Posterior vena cava (tissue), 2 donors: Measurements from ENCODE around the gene ZSCAN16. TPM values are rescaled to one million over a fixed set of nuclear protein-coding genes. Genes with fewer than 3 reads are reported as not detected.
"Not testable (repeated sequence)": the region's sequence is repeated elsewhere in the genome, so short reads cannot be mapped to it uniquely, and the experiment has no call there.

Source experiments
- DNase-seq: peaks from one replicate; pipeline ENCODE4 v3.0.0-alpha.2; 2020; ENCODE audit warnings: low spot score
- intact Hi-C, 2 donors: fragments of 100-400 bp; cut with DNase I; formaldehyde crosslinking; loops; one replicate each; pipeline versions ENCODE4 v1.14.1 to v1.14.2; 2022 to 2023
- total RNA-seq, 2 donors: library from RNA; stranded (reverse); fragmentation: NEBNext Ultra II Directional; extraction: Animal tissue kit (Norgen Biotek cat#: 25700); gene quantifications; one replicate each; pipeline ENCODE4 v1.2.1, GENCODE V29; 2021
- donor health status: DM: yes; HTN: yes; CAD: no.
- donor health status: DM: yes; HTN: yes; CAD: no.

The ZSCAN16 gene
- total RNA-seq, 2 donors from 2014 or later: 4.8 to 5.3 TPM

DNA sequence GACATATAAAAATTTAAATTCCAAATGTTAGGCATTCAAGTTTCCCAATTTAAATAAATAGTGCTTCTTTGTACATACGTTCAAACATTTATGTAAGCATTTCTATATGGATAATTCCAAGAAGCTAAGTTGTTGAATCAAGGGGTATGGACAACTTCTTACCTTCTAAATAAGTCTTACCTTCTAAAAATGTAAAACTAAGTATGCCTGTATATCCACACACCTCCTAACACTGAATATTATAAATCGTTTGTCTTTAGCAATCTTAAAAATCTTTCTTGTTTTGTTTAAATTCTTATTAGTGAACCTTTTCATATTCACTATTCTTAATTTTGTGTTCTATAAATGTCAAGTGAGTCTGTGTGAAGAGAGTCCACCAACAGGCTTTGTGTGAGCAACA is 2.5 kb upstream of the ZSCAN16 start:
- intact Hi-C loops: no loop called here
- no peak for DNase-seq

DNA sequence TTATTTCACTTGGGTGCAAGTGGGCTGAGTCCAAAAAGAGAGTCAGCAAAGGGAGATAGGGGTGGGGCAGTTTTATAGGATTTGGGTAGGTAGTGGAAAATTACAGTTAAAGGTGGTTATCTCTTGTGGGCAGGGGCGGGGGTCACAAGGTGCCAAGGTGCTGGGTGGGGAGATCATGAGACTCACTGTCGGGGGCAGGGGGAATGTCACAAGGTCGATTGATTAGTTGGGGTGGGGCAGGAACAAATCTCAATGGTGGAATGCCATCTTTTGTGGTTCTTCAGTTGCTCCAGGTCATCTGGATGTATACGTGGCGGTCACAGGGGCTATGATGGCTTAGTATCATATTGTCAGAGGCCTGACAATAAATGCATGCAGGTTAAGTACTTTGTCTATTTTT is 2.1 kb upstream of the ZSCAN16 start:
- DNase-seq, intact Hi-C loops: not testable (repeated sequence)

DNA sequence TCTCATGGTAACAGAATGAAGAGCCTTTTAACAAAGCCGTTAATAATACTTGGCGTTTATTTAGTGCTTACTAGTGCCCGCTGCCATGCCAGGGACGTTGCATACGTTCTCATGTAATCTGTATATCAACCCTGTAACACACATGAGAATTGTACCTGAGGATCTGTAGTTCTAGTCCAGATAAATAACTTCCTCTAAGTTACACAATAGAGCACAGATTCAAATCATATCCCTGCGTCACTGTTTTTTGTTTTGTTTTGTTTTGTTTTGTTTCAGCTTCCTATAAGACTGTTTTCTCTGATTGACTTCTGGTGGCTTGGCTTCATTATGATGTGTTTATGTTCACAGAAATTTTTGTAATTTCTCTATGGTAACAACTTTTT is 553 bp downstream of the ZSCAN16 start:
- DNase-seq: no peak
- intact Hi-C loops: no loop called here

DNA sequence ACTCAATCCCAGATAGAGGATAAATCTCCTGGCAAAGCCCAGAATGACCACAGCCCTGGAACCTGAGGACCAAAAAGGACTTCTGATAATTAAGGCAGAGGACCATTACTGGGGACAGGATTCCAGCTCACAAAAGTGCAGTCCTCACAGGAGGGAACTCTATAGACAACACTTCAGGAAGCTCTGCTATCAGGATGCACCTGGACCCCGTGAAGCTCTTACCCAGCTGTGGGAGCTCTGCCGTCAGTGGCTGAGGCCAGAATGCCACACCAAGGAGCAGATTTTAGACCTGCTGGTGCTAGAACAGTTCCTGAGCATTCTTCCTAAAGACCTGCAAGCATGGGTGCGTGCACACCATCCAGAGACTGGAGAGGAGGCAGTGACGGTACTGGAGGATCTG is 992 bp downstream of the ZSCAN16 start:
- intact Hi-C loops: no loop called here
- DNase-seq: no peak

DNA sequence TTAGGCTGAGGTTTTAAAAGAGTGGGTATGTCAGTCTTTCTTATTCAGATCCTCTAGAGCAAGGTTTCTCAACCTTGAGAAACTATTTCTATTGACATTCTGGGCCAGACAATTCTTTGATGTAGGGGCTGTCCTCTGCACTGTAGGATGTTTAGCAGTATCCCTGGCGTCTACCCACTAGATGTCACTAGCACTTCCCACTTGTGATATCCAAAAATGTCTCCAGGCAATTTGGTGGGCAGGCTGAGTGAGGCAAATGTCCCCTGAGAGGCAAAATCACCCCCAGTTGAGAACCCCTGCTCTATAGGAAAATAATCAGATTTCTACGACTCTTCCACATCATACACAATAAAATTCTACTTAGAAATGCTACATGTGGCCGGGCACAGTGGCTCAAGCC is 9.6 kb downstream of the ZSCAN16 start:
- DNase-seq: no peak
- intact Hi-C loops: loop anchor here (10.0 kb wide), 2 partner anchors 49 to 221 kb away; partner anchors contain the start of gene ZNF165 (in 1 of the 2)

DNA sequence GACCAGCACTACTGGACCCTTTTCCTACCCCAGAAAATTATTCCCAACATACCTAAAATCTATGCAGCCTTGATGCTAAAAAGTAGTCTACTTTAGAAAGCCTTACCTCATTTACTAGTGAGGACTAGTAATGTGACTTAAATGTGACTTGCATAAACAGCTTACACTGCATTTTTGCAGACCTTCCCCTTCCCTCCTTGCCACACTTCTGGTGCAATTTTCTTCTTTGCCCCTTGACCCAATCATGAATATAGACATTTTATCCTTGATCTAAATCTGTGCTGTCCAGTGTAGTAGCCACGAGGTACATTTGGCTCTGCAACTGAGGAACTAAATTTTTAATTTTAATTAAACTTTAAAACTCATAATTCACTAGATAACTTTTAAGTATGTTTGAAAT is 10.3 kb downstream of the ZSCAN16 start:
- intact Hi-C loops: loop anchor here (5.0 to 10.0 kb wide), 3 partner anchors 50 to 220 kb away; partner anchors contain the start of genes ZNF165 (in 1 of the 2) and ZSCAN9 (in 1 of the 2)
- no peak for DNase-seq

DNA sequence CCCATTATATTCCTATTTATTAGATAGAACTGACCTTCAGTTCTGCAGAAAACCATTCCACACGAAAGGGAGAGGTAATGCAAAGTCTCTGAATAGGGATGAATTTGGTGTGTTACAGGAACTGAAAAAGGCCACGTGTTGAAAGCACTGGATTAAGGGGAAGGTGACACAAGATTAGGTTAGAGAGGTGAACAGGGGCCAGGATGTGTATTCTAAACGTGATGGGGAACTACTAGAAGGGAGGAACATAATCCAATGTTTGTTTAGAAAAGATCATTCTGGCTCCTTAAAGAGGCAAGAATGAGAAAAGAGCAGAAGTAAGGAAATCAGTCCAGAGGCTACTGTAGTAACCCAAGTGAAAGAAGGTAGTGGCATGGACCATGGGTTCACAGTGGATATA is 11.0 kb downstream of the ZSCAN16 start:
- DNase-seq: no peak
- intact Hi-C loops: loop anchor here (5.0 to 10.0 kb wide), 3 partner anchors 51 to 219 kb away; partner anchors contain the start of genes ZNF165 (in 1 of the 2) and ZSCAN9 (in 1 of the 2)

DNA sequence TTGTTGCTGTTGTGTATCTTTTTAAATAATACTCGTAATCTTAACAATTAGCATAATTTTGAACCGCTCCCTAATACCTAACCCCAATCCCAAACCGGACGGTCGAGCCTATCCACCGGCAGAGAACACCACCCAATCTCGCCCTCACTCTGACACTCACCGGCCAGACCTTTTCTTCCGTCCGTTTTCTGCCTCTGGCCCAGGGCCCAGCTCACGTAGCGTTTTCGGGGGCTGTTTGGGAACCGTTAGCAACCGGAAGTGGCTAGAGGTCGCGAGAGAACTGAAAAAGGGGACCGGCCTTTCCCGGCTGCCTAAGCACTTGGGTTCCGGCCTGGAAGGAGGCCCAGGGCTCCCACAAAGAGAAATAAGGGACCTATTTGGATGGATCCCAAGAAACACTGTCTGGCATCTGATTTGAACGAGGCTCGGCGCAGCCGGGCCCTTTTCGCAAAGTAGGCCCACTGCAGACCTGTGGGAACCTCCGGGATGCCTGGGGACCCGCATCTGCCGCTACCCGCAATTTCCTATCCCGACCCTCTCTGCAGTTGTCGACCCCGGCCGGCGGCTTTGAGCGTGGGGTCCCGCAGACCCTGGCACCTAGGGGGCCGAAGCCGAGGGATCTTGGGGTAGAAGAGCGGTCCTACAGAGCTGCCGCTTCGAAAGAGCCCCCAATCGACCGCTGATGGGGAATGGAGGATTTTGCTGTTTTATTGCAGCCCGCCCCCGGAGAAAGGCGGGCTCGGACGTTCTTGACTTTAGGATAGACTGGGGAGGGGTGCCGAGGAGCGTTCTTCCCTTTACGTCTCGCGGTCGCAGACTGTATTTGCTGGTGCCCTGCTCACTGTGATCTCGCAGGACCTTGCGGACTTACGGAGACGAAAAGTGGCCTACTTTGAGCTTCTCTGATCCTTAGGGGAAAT is 12.4 kb downstream of the ZSCAN16 start:
- DNase-seq: peak; percentile 97
- intact Hi-C loops: loop anchor here (5.0 to 10.0 kb wide), 3 partner anchors 52 to 218 kb away; partner anchors contain the start of genes ZNF165 (in 1 of the 2) and ZSCAN9 (in 1 of the 2)

DNA sequence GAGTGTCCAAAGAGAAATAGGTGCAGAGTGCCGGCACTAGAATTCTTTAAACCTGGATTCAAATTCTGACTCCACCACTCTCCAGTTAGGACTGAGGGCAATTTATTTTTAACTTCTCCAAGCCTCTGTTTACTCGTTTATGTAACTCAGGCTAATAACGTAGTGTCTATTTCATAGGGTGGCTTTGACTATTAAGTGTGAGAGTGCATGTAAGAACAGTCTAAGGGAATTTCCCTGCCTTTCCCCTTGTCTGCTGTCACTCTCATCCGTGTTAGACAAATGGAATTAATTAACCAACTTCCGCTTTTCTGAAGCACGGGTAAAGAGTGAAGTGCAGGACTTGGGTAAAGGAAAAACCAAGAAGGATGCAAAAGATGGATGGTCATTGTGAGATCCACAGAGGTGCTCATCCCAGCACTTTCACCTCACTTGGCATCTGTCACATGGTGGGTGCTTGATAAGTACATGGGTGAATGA is 13.1 kb downstream of the ZSCAN16 start:
- no peak for DNase-seq
- intact Hi-C loops: loop anchor here (5.0 to 10.0 kb wide), 3 partner anchors 53 to 217 kb away; partner anchors contain the start of genes ZNF165 (in 1 of the 2) and ZSCAN9 (in 1 of the 2)

DNA sequence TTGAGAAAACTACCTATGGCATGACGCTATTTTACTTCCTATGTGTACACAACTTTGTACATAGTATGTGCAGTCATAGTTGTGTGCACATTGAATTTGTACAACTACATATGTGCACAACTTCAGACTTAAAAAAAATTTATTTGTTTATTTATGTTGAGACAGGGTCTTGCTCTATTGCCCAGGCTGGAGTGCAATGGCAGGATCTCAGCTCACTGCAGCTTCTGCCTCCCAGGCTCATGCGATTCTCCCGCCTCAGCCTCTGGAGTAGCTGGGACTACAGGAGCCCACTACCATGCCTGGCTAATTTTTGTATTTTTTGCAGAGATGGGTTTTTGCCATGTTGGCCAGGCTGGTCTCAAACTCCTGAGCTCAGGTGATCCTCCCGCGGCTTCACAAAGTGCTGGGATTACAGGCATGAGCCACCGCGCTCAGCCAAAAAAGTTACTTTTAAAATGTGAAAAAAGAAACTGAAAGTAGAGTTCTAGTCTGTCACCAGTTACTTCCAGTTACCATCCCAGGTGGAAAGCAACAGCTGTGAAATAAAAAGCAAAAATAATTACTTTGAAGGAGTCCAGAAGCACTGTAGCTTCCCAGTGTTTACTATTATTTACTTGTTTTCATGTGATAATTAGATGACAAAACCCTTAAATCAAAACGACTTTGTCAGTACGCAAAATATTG is 15.6 kb downstream of the ZSCAN16 start:
- intact Hi-C loops: loop anchor here (5.0 to 10.0 kb wide), 3 partner anchors 55 to 215 kb away; partner anchors contain the start of genes ZNF165 (in 1 of the 2) and ZSCAN9 (in 1 of the 2)

DNA sequence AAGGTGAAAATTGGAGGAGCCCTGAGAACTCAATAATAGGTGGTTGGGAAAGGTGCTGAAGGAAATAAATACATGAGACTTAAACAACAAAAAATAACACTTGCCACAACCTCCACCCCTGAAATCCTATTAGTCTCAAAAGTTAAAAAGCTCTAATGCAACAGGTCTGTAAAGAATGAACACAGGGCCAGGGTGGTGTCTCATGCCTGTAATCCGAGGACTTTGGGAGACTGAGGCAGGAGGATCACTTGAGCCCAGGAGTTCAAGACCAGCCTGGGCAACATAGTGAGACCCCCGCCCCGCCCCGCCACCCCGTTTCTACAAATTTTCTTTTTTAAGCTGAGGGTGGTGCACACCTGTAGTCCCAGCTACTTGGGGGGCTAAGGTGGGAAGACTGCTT is 16.2 kb downstream of the ZSCAN16 start:
- no peak for DNase-seq
- intact Hi-C loops: no loop called here

More for the DNA sequence above, 15.6 kb downstream of the ZSCAN16 start:
- no peak for DNase-seq

DNA sequence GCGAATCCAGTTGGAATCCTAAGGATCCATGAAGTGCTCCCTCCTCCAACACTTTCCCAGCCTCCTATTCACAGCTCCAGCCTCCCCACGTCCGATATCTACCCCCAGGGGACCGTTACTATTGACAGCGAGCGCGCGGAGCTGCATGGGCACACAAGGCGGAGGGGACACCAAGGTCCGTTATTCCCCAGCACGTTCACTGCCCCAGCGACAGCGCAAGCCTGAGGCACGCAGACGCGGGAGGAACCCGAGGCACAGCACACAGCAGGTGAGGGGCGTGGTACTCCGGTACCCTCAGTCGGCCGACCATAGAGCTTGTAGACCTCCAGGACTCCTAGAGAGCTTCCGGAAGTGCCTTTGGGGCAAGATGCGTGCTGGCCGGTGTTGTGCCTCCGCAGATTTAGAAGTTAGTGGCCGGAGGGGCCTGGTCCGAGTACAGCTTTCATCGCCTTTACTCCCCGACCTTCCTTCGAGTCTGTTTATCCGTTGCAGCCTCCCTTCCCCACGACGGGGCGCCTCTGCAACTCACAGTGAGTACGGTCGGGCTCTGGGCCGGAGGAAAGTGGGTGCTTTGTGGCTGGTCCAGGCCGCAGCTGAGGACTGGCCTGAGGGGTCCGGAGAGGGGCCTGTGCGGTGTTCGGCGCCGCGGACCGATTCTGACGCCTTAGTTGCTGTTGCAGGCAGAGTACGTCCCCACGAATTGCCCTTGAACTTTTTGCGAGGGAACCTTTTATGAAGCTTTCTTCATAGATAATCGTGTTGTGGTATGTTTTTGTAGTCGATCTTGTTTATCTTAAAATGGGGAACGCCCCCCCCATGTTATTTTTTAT is 17.3 kb downstream of the ZSCAN16 start, which contains the start of gene ZKSCAN8:
ZKSCAN8 (plus strand) TSS at position 384 of the 830 bp plus-strand sequence. CDS start 6,525 bp downstream, outside the sequence.
- peak; percentile 92 for DNase-seq
- intact Hi-C loops: no loop called here

DNA sequence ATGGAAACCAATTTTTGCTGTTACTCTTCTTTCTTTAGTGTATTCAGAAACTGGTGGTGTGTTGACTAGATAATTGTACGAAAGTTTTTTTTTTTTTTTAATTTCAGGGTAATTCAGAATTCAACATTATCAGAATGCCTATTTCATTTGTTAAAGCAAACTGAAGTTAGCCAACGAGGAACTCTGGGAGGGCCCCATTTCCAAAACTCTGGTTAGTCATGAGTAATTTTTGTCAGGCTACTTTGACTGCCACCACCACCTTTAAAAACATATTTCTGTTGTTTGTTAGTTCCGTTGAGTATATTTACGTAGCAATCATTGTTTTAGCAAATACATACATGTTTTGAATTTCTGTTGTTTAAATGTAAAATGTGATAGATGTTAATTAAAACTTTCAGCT is 18.0 kb downstream of the ZSCAN16 start:
- no peak for DNase-seq
- intact Hi-C loops: no loop called here

DNA sequence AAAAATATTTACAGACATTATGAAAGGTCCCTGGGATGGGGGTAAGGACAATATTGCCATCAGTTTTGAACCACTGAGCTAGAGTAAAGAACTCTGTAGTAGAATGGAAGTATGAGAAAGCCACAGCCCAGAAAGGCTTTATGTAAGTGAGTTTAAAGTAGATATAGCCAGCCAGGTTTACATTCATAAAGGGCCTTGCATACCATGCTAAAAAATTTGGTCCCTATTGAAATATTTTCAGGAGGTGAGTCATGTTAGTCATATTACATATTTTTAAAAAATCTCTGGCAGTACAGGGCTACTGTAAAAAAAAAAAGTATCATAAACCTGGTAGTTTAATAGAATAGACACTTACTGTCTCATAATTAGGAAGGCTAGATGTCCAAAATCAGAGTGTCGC is 20.8 kb downstream of the ZSCAN16 start:
- intact Hi-C loops: no loop called here
- DNase-seq: no peak

DNA sequence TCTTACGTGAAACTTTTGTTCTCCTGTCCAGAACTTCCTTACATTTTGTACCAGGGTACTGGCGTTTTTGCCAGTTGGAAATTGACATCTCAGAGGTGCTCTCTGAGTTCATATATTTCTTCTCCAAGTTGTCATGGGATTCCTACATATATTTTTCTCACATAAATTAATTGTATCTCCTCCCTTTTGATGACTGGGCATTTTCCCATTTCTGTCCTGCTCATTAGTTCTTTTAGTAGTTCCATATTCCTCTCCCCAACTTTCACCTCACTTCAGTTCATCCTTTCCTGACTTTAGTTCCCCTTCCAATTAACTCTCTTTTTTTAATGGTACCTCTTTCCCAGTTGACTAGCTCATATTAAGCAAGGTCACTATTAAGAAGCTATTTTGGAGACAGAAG is 28.1 kb downstream of the ZSCAN16 start:
- intact Hi-C loops: loop anchor here in 1 of 2 donors (10.0 kb wide), 1 partner anchor 378 kb away; no protein-coding TSS in a partner anchor
- no peak for DNase-seq

DNA sequence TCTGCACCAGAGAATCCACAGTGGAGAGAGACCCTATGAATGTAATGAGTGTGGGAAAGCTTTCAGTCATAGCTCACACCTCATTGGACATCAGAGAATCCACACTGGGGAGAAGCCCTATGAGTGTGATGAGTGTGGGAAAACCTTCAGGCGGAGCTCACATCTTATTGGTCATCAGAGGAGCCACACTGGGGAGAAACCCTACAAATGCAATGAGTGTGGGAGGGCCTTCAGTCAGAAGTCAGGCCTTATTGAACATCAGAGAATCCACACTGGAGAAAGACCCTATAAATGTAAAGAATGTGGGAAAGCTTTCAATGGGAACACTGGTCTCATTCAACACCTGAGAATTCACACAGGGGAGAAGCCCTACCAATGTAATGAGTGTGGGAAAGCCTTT is 29.1 kb downstream of the ZSCAN16 start:
- DNase-seq: no peak
- intact Hi-C loops: loop anchor here in 1 of 2 donors (10.0 kb wide), 1 partner anchor 379 kb away; no protein-coding TSS in a partner anchor

DNA sequence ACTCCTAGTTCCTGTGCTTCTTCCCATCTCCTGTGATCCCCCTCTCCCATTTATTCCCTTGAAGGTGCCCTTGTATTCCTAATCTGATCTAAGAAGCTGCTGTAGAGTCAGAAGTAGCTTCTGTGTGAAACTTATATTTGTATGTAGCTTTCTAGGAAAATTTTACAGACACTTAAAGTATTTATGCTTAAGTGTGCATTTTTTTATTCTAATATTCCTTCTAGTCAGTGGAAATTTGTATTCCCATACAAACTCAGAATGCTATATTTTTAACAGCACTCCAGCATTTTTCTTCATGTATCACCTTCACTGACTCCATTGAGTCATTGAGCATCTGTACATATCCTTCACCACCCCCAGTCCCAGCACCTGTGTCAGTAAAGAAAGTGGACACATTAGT is 29.9 kb downstream of the ZSCAN16 start:
- intact Hi-C loops: loop anchor here in 1 of 2 donors (10.0 kb wide), 1 partner anchor 380 kb away; no protein-coding TSS in a partner anchor
- DNase-seq: no peak

DNA sequence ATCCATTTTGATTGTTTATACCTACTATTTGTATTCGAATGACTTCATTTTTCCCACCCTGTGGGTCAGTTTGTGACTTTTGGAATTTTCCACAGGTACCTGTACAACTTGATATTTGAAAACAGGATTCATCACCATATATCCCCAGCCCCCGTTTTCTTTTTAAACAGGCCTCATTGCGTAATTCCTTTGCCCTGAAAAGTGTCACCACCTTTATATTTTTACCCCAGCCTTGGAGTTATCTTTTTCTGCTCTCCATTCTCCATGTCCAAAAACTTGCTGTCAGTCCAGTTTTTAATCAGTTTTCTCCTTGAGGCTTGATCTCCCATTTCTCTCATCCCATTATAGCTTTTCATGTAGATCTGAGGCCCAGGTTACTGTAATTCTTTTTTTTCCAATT is 33.9 kb downstream of the ZSCAN16 start:
- DNase-seq: no peak
- intact Hi-C loops: loop anchor here in 1 of 2 donors (10.0 kb wide), 1 partner anchor 384 kb away; no protein-coding TSS in a partner anchor
